K562 (cell line): ENCODE data around the gene CEP192. TPM values are rescaled to one million over a fixed set of nuclear protein-coding genes. Genes with fewer than 3 reads are reported as not detected.

Source experiments
- ATF1 ChIP-seq, 2 experiments: fragments of 450-650 bp in 1 of 2; IDR thresholded peaks; 2 replicates each; pipeline ENCODE4 v1.6.1; 2016; ENCODE audit warnings: missing compliant biosample characterization in 1 of 2, missing genetic modification characterization in 1 of 2
- FOXP1 ChIP-seq: sonication (generic); formaldehyde crosslinking; IDR thresholded peaks from 2 replicates; pipeline ENCODE4 v1.8.0; 2022; ENCODE audit warnings: mild to moderate bottlenecking, missing genetic modification reagents
- HDAC1 ChIP-seq, 2 experiments: fragments of 450-650 bp; IDR thresholded peaks; 2 replicates each; pipeline ENCODE4 v1.6.1; 2016 to 2017; ENCODE audit warnings: inconsistent platforms in 1 of 2, mild to moderate bottlenecking in 1 of 2, moderate library complexity in 1 of 2
- KAT2B ChIP-seq: IDR thresholded peaks from one replicate; pipeline ENCODE4 v1.6.1; 2012; ENCODE audit warnings: low read depth, mild to moderate bottlenecking, control low read depth, inconsistent platforms, low read length, moderate library complexity
- MLLT1 ChIP-seq, 2 experiments: fragments of 450-650 bp; IDR thresholded peaks; 2 replicates each; pipeline ENCODE4 v1.6.1; 2016
- RFX1 ChIP-seq: fragments of 450-650 bp; IDR thresholded peaks from 2 replicates; pipeline ENCODE4 v1.6.1; 2016; ENCODE audit warnings: mild to moderate bottlenecking, moderate library complexity
- SAP30 ChIP-seq: fragments of 200-600 bp; sonication (generic); IDR thresholded peaks from 2 replicates; pipeline ENCODE4 v1.6.1; 2012; ENCODE audit warnings: borderline replicate concordance, low read depth, mild to moderate bottlenecking, moderate library complexity, low read length, control low read depth, inconsistent platforms; ENCODE audit not compliant: insufficient read depth, poor library complexity, severe bottlenecking
- SMAD1 ChIP-seq: fragments of 150-350 bp; IDR thresholded peaks from 2 replicates; pipeline ENCODE4 v1.6.1; 2014; ENCODE audit warnings: low read length, low read depth; ENCODE audit not compliant: partially characterized antibody
- TAF9B ChIP-seq: fragments of 450-650 bp; IDR thresholded peaks from 2 replicates; pipeline ENCODE4 v1.6.1; 2018; ENCODE audit warnings: mild to moderate bottlenecking; ENCODE audit not compliant: partially characterized antibody
- TEAD1 ChIP-seq, 2 experiments: fragments of 450-650 bp in 1 of 2; sonication (generic) in 1 of 2; formaldehyde crosslinking; IDR thresholded peaks; 2 replicates each; pipeline versions ENCODE4 v1.4.0 to v1.8.0; 2020 to 2022; ENCODE audit warnings: mild to moderate bottlenecking in 2 of 2, missing genetic modification reagents in 1 of 2
- UBTF ChIP-seq, 2 experiments: IDR thresholded peaks; 2 replicates each; pipeline ENCODE4 v1.6.1; 2012; ENCODE audit warnings: improper control_type of control experiment in 2 of 2, low read depth in 2 of 2, low read length in 2 of 2, borderline replicate concordance in 1 of 2
- ZEB2 ChIP-seq: fragments of 450-650 bp; IDR thresholded peaks from 2 replicates; pipeline ENCODE4 v1.6.1; 2016
- ZNF76 ChIP-seq: fragments of 250-450 bp; sonication (Bioruptor Pico); IDR thresholded peaks from 2 replicates; pipeline ENCODE4 v1.4.0; 2020; ENCODE audit warnings: mild to moderate bottlenecking, moderate library complexity, borderline replicate concordance
- ZNF830 ChIP-seq: fragments of 250-450 bp; sonication (Bioruptor Pico); IDR thresholded peaks from 2 replicates; pipeline ENCODE4 v1.5.0; 2021; ENCODE audit warnings: mild to moderate bottlenecking
- polyA plus RNA-seq, 8 experiments: library from polyadenylated mRNA; depleted of rRNA in 4 of 8; stranded (reverse) in 5 of 8; unstranded in 3 of 8; fragments of >200 nt; fragmentation: Nextera tagmentation in 2 of 8; fragmentation: Illumina TruSeq in 1 of 8; extraction: Ambion mirVana in 2 of 8; extraction: Trizol in 1 of 8; gene quantifications; 2 replicates each; pipeline versions ENCODE4 v1.2.1 to v1.2.3, GENCODE V29; 2011 to 2014; ENCODE audit warnings: inconsistent platforms in 1 of 8, missing spikeins in 1 of 8
- total RNA-seq, 7 experiments: library from RNA; depleted of rRNA in 6 of 7; stranded (reverse); fragments of >200 nt in 6 of 7; fragmentation: Illumina TruSeq in 2 of 7; extraction: Trizol in 2 of 7; gene quantifications; 2 replicates each; pipeline versions ENCODE4 v1.2.1 to v1.2.3, GENCODE V29; 2011 to 2021; ENCODE audit warnings: low replicate concordance in 1 of 7
- TF ChIP-seq, protein P1 (sequence below): sonication (generic); formaldehyde crosslinking; IDR thresholded peaks from 2 replicates; pipeline ENCODE4 v1.8.0; 2022; ENCODE audit warnings: mild to moderate bottlenecking, missing genetic modification reagents
- TF ChIP-seq, protein P2 (sequence below): fragments of 250-450 bp; sonication (Bioruptor Pico); IDR thresholded peaks from 2 replicates; pipeline ENCODE4 v1.8.0; 2022; ENCODE audit warnings: moderate library complexity, mild to moderate bottlenecking, inconsistent platforms
- TF ChIP-seq, protein P3 (sequence below), 2 experiments: fragments of 450-650 bp in 1 of 2; sonication (generic) in 1 of 2; formaldehyde crosslinking; conservative IDR thresholded peaks; 2 replicates each; pipeline versions ENCODE4 v1.4.0 to v1.8.1; 2020 to 2022; ENCODE audit warnings: mild to moderate bottlenecking in 1 of 2, missing genetic modification reagents in 1 of 2

Gene CEP192
- total and polyA plus RNA-seq, 9 of the 15 experiments (the other 6 are each of a cell fraction or from before 2014, with no cell fraction given) = 14.4 to 54.4 (median 35.8) TPM

DNA sequence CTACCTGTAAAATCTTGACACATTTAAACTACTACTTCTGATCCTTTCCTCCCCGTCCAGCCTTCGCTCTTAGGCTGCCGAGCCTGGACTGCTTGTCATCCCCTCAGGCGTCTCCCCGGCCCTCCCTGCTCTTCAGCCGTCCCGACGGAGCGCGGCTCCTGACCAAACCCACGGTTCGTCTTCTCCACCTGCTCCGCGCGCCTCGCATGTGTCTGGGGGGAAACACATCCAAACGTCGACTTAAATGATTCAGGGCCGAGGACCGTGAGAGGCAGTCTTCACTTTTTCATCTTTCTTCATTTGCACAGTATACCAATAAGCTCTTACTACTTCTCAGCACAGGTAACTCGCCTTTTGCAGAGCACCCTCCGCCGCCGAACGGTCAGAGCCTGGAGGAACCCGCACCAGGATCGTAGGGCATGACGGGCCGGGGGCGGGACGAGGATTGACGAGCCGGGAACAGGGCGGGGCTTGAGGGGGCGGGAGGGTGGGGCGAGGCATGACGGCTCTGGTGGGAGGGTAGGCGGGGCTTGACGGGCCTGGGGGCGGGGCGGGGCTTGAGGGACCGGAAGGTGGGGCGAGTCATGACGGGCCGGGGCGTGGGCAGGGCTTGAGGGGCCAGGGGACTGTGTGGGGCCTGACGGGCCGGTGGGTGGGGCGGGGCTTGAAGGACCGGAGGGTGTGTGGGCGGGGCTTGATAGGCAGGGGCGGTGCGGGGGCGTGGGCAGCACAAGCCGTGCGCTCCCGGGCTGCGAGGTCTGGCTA is 43.7 kb upstream of the CEP192 start, which contains the start of gene SEH1L (continued):
- TF ChIP-seq, protein P1, sequence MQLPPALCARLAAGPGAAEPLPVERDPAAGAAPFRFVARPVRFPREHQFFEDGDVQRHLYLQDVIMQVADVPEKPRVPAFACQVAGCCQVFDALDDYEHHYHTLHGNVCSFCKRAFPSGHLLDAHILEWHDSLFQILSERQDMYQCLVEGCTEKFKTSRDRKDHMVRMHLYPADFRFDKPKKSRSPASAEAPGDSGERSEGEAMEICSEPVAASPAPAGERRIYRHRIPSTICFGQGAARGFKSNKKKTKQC (CRISPR knock-in tag) = peak; percentile 76; the same call in 1 of the 2 replicates
- TF ChIP-seq TAF9B (peak; percentile 52), ZNF830 (0 out of 2 replicates have a peak, but pooled peaks have one; percentile 58), TEAD1 (CRISPR knock-in tag; IDR thresholded peaks at IDR 0.05) (peak in 1 of 2 experiments; percentile 15; a peak in 2 of 4 replicates), ZEB2 (0 out of 2 replicates have a peak, but pooled peaks have one; percentile 18), MLLT1 (IDR thresholded peaks at IDR 0.05) (0 out of 4 replicates have a peak, but pooled peaks of 1 of the 2 experiments have one; percentile 39), ATF1 (CRISPR knock-in tag; IDR thresholded peaks at IDR 0.05) (no peak), ATF1 (tag; IDR thresholded peaks at IDR 0.05) (peak; percentile 40; the same call in 1 of the 2 replicates), SMAD1 (peak; percentile 48), FOXP1 (CRISPR knock-in tag) (peak; percentile 74), HDAC1 (IDR thresholded peaks at IDR 0.05) (peak in 1 of 2 experiments; percentile 60; a peak in 2 of 4 replicates), RFX1 (no peak), ZNF76 (CRISPR knock-in tag) (no peak), KAT2B (no peak), UBTF (IDR thresholded peaks at IDR 0.05; ENCODE audit: borderline replicate concordance in 1 of 2, low read depth in 2 of 2, low read length in 2 of 2) (peak in 1 of 2 experiments; percentile 61; a peak in 1 of 4 replicates), SAP30 (peak; percentile 10)
- TF ChIP-seq, protein P2, sequence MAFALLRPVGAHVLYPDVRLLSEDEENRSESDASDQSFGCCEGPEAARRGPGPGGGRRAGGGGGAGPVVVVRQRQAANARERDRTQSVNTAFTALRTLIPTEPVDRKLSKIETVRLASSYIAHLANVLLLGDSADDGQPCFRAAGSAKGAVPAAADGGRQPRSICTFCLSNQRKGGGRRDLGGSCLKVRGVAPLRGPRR (CRISPR knock-in tag) = no peak
- TF ChIP-seq, protein P3, sequence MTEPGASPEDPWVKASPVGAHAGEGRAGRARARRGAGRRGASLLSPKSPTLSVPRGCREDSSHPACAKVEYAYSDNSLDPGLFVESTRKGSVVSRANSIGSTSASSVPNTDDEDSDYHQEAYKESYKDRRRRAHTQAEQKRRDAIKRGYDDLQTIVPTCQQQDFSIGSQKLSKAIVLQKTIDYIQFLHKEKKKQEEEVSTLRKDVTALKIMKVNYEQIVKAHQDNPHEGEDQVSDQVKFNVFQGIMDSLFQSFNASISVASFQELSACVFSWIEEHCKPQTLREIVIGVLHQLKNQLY (CRISPR knock-in tag; conservative IDR thresholded peaks at IDR 0.05) = peak in 1 of 2 experiments; percentile 59; a peak in 1 of 4 replicates
